ENCODE data around the gene F2R. TPM values are rescaled to one million over a fixed set of nuclear protein-coding genes. Genes with fewer than 3 reads are reported as not detected.

The F2R gene
- total and polyA plus RNA-seq, 2 of the 13 experiments (the other 11 are each of a cell fraction or from before 2014, with no cell fraction given): 8.3 to 12.3 TPM

DNA sequence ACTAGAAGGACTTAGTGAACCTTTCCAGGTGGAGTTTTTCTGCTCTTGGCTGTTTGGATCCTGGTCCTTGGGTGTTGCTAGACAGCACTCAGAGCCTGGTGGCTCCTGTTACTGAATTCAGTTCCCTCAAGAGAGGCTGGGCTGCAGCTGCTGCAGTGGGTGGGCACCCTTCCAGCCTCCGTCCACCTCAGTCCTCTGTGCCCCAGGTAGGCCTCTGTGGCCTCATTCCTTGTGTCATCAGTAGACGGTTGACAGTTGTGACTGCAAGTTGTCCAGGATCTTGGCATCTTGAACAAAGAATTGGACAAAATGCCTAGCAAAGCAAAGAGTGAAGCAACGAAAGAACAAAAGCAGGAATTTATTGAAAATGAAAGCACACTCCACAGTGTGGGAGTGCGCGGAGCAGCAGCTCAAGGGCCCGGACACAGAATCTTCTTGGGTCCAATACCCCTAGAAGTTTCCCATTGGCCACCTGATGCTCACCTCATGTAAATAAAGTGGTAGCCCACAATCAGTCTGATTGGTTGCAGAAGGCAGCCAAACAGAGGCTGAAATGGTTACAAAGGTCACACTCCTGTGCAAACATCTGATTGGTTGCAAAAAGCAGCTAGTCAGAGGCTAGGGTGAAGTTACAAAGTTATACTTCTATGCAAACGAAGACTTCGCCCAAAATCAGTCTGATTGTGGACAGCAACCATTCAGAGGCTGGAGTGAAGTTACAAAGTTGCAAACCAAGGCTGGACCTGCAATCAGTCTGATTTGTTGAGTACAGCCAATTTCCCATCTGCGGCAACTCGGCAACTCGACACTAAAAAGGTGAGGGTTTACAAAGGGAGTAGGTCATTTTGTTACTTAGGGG, 40.1 kb downstream of the F2R start (continued):
- no peak for TF ChIP-seq ZNF124 (CRISPR knock-in tag; IDR thresholded peaks at IDR 0.05)
- 0 out of 2 replicates have a peak, but pooled peaks have one; percentile 8 for TF ChIP-seq PITX1 (CRISPR knock-in tag; IDR thresholded peaks at IDR 0.05)
- TF ChIP-seq GFI1 (CRISPR knock-in tag; IDR thresholded peaks at IDR 0.05; ENCODE audit: borderline replicate concordance): 0 out of 2 replicates have a peak, but pooled peaks have one; percentile 15
- TF ChIP-seq, protein P1, sequence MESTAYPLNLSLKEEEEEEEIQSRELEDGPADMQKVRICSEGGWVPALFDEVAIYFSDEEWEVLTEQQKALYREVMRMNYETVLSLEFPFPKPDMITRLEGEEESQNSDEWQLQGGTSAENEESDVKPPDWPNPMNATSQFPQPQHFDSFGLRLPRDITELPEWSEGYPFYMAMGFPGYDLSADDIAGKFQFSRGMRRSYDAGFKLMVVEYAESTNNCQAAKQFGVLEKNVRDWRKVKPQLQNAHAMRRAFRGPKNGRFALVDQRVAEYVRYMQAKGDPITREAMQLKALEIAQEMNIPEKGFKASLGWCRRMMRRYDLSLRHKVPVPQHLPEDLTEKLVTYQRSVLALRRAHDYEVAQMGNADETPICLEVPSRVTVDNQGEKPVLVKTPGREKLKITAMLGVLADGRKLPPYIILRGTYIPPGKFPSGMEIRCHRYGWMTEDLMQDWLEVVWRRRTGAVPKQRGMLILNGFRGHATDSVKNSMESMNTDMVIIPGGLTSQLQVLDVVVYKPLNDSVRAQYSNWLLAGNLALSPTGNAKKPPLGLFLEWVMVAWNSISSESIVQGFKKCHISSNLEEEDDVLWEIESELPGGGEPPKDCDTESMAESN (CRISPR knock-in tag; conservative IDR thresholded peaks at IDR 0.05): 0 out of 2 replicates have a peak, but pooled peaks have one; percentile 1
- no peak for TF ChIP-seq ZNF260 (CRISPR knock-in tag; IDR thresholded peaks at IDR 0.05; ENCODE audit: borderline replicate concordance, low read depth)
- TF ChIP-seq SKI (IDR thresholded peaks at IDR 0.05; ENCODE audit: partially characterized antibody): no peak
- TF ChIP-seq REPIN1 (CRISPR knock-in tag; IDR thresholded peaks at IDR 0.05; ENCODE audit: borderline replicate concordance, low read depth): 0 out of 2 replicates have a peak, but pooled peaks have one; percentile 26
- TF ChIP-seq, protein P2, sequence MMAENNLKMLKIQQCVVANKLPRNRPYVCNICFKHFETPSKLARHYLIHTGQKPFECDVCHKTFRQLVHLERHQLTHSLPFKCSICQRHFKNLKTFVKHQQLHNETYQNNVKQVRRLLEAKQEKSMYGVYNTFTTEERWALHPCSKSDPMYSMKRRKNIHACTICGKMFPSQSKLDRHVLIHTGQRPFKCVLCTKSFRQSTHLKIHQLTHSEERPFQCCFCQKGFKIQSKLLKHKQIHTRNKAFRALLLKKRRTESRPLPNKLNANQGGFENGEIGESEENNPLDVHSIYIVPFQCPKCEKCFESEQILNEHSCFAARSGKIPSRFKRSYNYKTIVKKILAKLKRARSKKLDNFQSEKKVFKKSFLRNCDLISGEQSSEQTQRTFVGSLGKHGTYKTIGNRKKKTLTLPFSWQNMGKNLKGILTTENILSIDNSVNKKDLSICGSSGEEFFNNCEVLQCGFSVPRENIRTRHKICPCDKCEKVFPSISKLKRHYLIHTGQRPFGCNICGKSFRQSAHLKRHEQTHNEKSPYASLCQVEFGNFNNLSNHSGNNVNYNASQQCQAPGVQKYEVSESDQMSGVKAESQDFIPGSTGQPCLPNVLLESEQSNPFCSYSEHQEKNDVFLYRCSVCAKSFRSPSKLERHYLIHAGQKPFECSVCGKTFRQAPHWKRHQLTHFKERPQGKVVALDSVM (CRISPR knock-in tag; IDR thresholded peaks at IDR 0.05): peak; percentile 25; the same call in 1 of the 2 replicates
- TF ChIP-seq RBFOX2 (IDR thresholded peaks at IDR 0.05; ENCODE audit: low read depth, low read length): no peak
- TF ChIP-seq, protein P3, sequence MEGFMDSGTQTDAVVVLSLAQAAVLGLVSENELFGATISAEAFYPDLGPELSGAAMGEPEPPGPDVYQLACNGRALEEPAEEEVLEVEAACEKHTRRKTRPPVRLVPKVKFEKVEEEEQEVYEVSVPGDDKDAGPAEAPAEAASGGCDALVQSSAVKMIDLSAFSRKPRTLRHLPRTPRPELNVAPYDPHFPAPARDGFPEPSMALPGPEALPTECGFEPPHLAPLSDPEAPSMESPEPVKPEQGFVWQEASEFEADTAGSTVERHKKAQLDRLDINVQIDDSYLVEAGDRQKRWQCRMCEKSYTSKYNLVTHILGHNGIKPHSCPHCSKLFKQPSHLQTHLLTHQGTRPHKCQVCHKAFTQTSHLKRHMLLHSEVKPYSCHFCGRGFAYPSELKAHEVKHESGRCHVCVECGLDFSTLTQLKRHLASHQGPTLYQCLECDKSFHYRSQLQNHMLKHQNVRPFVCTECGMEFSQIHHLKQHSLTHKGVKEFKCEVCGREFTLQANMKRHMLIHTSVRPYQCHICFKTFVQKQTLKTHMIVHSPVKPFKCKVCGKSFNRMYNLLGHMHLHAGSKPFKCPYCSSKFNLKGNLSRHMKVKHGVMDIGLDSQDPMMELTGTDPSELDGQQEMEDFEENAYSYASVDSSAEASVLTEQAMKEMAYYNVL (CRISPR knock-in tag; IDR thresholded peaks at IDR 0.05; ENCODE audit: borderline replicate concordance): no peak
- TF ChIP-seq POLR2A (IDR thresholded peaks at IDR 0.05; ENCODE audit: insufficient read depth in 1 of 2, low read depth in 2 of 2, low read length in 2 of 2): peak; percentile 58 to 80; a peak in 3 of 4 replicates
- TF ChIP-seq, protein P4, sequence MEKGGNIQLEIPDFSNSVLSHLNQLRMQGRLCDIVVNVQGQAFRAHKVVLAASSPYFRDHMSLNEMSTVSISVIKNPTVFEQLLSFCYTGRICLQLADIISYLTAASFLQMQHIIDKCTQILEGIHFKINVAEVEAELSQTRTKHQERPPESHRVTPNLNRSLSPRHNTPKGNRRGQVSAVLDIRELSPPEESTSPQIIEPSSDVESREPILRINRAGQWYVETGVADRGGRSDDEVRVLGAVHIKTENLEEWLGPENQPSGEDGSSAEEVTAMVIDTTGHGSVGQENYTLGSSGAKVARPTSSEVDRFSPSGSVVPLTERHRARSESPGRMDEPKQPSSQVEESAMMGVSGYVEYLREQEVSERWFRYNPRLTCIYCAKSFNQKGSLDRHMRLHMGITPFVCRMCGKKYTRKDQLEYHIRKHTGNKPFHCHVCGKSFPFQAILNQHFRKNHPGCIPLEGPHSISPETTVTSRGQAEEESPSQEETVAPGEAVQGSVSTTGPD (CRISPR knock-in tag; IDR thresholded peaks at IDR 0.05): no peak
- TF ChIP-seq SOX6 (IDR thresholded peaks at IDR 0.05): no peak
- peak; percentile 26; the same call in 1 of the 2 replicates for TF ChIP-seq SOX6 (CRISPR knock-in tag; IDR thresholded peaks at IDR 0.05)
- TF ChIP-seq, protein P5, sequence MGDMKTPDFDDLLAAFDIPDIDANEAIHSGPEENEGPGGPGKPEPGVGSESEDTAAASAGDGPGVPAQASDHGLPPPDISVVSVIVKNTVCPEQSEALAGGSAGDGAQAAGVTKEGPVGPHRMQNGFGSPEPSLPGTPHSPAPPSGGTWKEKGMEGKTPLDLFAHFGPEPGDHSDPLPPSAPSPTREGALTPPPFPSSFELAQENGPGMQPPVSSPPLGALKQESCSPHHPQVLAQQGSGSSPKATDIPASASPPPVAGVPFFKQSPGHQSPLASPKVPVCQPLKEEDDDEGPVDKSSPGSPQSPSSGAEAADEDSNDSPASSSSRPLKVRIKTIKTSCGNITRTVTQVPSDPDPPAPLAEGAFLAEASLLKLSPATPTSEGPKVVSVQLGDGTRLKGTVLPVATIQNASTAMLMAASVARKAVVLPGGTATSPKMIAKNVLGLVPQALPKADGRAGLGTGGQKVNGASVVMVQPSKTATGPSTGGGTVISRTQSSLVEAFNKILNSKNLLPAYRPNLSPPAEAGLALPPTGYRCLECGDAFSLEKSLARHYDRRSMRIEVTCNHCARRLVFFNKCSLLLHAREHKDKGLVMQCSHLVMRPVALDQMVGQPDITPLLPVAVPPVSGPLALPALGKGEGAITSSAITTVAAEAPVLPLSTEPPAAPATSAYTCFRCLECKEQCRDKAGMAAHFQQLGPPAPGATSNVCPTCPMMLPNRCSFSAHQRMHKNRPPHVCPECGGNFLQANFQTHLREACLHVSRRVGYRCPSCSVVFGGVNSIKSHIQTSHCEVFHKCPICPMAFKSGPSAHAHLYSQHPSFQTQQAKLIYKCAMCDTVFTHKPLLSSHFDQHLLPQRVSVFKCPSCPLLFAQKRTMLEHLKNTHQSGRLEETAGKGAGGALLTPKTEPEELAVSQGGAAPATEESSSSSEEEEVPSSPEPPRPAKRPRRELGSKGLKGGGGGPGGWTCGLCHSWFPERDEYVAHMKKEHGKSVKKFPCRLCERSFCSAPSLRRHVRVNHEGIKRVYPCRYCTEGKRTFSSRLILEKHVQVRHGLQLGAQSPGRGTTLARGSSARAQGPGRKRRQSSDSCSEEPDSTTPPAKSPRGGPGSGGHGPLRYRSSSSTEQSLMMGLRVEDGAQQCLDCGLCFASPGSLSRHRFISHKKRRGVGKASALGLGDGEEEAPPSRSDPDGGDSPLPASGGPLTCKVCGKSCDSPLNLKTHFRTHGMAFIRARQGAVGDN (CRISPR knock-in tag; IDR thresholded peaks at IDR 0.05): peak; percentile 61
- no peak for TF ChIP-seq ZNF720 (CRISPR knock-in tag; IDR thresholded peaks at IDR 0.05)
